SK-N-SH treated with all-trans-retinoic acid at 6 μM for 48 hours (cell line): ENCODE results near the gene RAB19.
"Not testable (repeated sequence)": the region's sequence is repeated elsewhere in the genome, so short reads cannot be mapped to it uniquely, and the experiment has no call there.

Experiments
- ATAC-seq: fragments of 200-7000 bp; cut with Tn5 transposase; 3 replicates; pipeline ENCODE4 v1.9.1; 2020; ENCODE audit warnings: mild to moderate bottlenecking, moderate library complexity
- ARNTL ChIP-seq: fragments of 450-650 bp; formaldehyde crosslinking; IDR thresholded peaks from 2 replicates; pipeline ENCODE4 v1.5.0; 2020; ENCODE audit warnings: low read depth, mild to moderate bottlenecking, moderate library complexity, borderline replicate concordance
- BACH2 ChIP-seq: fragments of 250-450 bp; sonication (Bioruptor Pico); IDR thresholded peaks from 2 replicates; pipeline ENCODE4 v1.9.0; 2021; ENCODE audit warnings: mild to moderate bottlenecking, borderline replicate concordance
- CREB5 ChIP-seq: fragments of 250-450 bp; sonication (Bioruptor Pico); IDR thresholded peaks from 2 replicates; pipeline ENCODE4 v1.5.1; 2020; ENCODE audit warnings: low read depth, mild to moderate bottlenecking, moderate library complexity
- CSDC2 ChIP-seq: fragments of 250-450 bp; sonication (Bioruptor Pico); IDR thresholded peaks from 2 replicates; pipeline ENCODE4 v1.5.0; 2020; ENCODE audit warnings: mild to moderate bottlenecking, moderate library complexity
- CSRNP3 ChIP-seq: fragments of 250-450 bp; sonication (Bioruptor Pico); IDR thresholded peaks from 2 replicates; pipeline ENCODE4 v1.5.1; 2021; ENCODE audit warnings: mild to moderate bottlenecking, moderate library complexity
- ESRRG ChIP-seq: fragments of 250-450 bp; sonication (Bioruptor Pico); IDR thresholded peaks from 2 replicates; pipeline ENCODE4 v1.6.1; 2021; ENCODE audit warnings: mild to moderate bottlenecking
- ISL1 ChIP-seq: fragments of 250-450 bp; sonication (Bioruptor Pico); IDR thresholded peaks from 2 replicates; pipeline ENCODE4 v2.1.2; 2022; ENCODE audit warnings: mild to moderate bottlenecking, moderate library complexity
- OSR1 ChIP-seq: fragments of 250-450 bp; sonication (Bioruptor Pico); IDR thresholded peaks from 2 replicates; pipeline ENCODE4 v1.8.0; 2022; ENCODE audit warnings: moderate library complexity, mild to moderate bottlenecking, inconsistent platforms
- POU6F1 ChIP-seq: fragments of 250-450 bp; sonication (Bioruptor Pico); IDR thresholded peaks from 2 replicates; pipeline ENCODE4 v1.8.0; 2021; ENCODE audit warnings: low read depth, mild to moderate bottlenecking, moderate library complexity, borderline replicate concordance
- RARB ChIP-seq: fragments of 250-450 bp; sonication (Bioruptor Pico); IDR thresholded peaks from 2 replicates; pipeline ENCODE4 v1.8.0; 2021; ENCODE audit warnings: mild to moderate bottlenecking, moderate library complexity
- SNAI2 ChIP-seq: fragments of 250-450 bp; sonication (Bioruptor Pico); IDR thresholded peaks from 2 replicates; pipeline ENCODE4 v1.5.0; 2020; ENCODE audit warnings: mild to moderate bottlenecking, moderate library complexity
- TCF4 ChIP-seq: fragments of 250-450 bp; sonication (Bioruptor Pico); IDR thresholded peaks from 2 replicates; pipeline ENCODE4 v1.8.0; 2021; ENCODE audit warnings: mild to moderate bottlenecking, moderate library complexity, borderline replicate concordance
- TOX ChIP-seq: fragments of 250-450 bp; sonication (Bioruptor Pico); IDR thresholded peaks from 2 replicates; pipeline ENCODE4 v1.8.0; 2021; ENCODE audit warnings: mild to moderate bottlenecking, moderate library complexity, borderline replicate concordance
- TSHZ2 ChIP-seq: fragments of 250-450 bp; sonication (Bioruptor Pico); IDR thresholded peaks from 2 replicates; pipeline ENCODE4 v1.5.0; 2020; ENCODE audit warnings: mild to moderate bottlenecking, moderate library complexity
- ZC3H10 ChIP-seq: fragments of 250-450 bp; sonication (Bioruptor Pico); IDR thresholded peaks from 2 replicates; pipeline ENCODE4 v1.5.1; 2021; ENCODE audit warnings: mild to moderate bottlenecking, moderate library complexity
- ZFP3 ChIP-seq: fragments of 250-450 bp; sonication (Bioruptor Pico); IDR thresholded peaks from 2 replicates; pipeline ENCODE4 v1.5.0; 2020; ENCODE audit warnings: mild to moderate bottlenecking, moderate library complexity
- ZFP30 ChIP-seq: fragments of 450-650 bp; formaldehyde crosslinking; IDR thresholded peaks from 2 replicates; pipeline ENCODE4 v1.5.0; 2022; ENCODE audit warnings: mild to moderate bottlenecking, moderate library complexity
- ZNF70 ChIP-seq: fragments of 450-650 bp; formaldehyde crosslinking; IDR thresholded peaks from 2 replicates; pipeline ENCODE4 v1.5.0; 2020; ENCODE audit warnings: mild to moderate bottlenecking, moderate library complexity
- ZNF8 ChIP-seq: fragments of 450-650 bp; formaldehyde crosslinking; IDR thresholded peaks from 2 replicates; pipeline ENCODE4 v1.5.0; 2020; ENCODE audit warnings: mild to moderate bottlenecking, moderate library complexity

The RAB19 gene

GRCh38 chr7:140402178-140402835 lies 1.6 kb upstream of the RAB19 start:
- no peak for ATAC-seq
- TF ChIP-seq POU6F1 (CRISPR knock-in tag) (no peak), CREB5 (no peak), SNAI2 (CRISPR knock-in tag) (no peak), ZFP3 (CRISPR knock-in tag) (no peak), ZNF70 (CRISPR knock-in tag) (no peak), TOX (CRISPR knock-in tag) (no peak), ISL1 (CRISPR knock-in tag) (no peak), OSR1 (no peak), CSDC2 (CRISPR knock-in tag) (no peak), ESRRG (CRISPR knock-in tag) (no peak)

- no peak for ATAC-seq
- TF ChIP-seq TSHZ2 (CRISPR knock-in tag) (no peak), ZFP3 (CRISPR knock-in tag) (no peak), TOX (CRISPR knock-in tag) (no peak), ESRRG (CRISPR knock-in tag) (no peak), ISL1 (CRISPR knock-in tag) (no peak), ZFP30 (CRISPR knock-in tag) (no peak), ZNF70 (CRISPR knock-in tag) (no peak), TCF4 (no peak), ZC3H10 (CRISPR knock-in tag) (no peak), RARB (CRISPR knock-in tag) (no peak), ARNTL (no peak), CSRNP3 (no peak), BACH2 (CRISPR knock-in tag) (no peak), CSDC2 (CRISPR knock-in tag) (no peak)
These were observed 757 bp downstream of the RAB19 start for GRCh38 chr7:140404565-140405065.

GRCh38 chr7:140415361-140415760 lies 11.5 kb downstream of the RAB19 start:
- TF ChIP-seq ZNF8 (CRISPR knock-in tag) (no peak), ZC3H10 (CRISPR knock-in tag) (no peak), CSDC2 (CRISPR knock-in tag) (no peak), ARNTL (no peak), TSHZ2 (CRISPR knock-in tag) (no peak), CSRNP3 (no peak), CREB5 (no peak)
- no peak for ATAC-seq

- not testable (repeated sequence) for ATAC-seq
These were observed 12.0 kb downstream of the RAB19 start for GRCh38 chr7:140415816-140416215.
